Testis (tissue), 3 donors: Measurements from ENCODE around the gene NEDD1. TPM values are rescaled to one million over a fixed set of nuclear protein-coding genes. Genes with fewer than 3 reads are reported as not detected.

Experiments
- DNase-seq: peaks from one replicate; pipeline ENCODE4 v3.0.0-alpha.2; 2019
- H3K27ac ChIP-seq, 2 donors: fragments of 200-600 bp; sonication (generic); one replicate each; pipeline ENCODE4 v1.5.1; 2019
- H3K27me3 ChIP-seq: fragments of 200-600 bp; sonication (generic); one replicate; pipeline ENCODE4 v1.5.1; 2019
- H3K36me3 ChIP-seq: fragments of 200-600 bp; sonication (generic); one replicate; pipeline ENCODE4 v1.5.1; 2017; ENCODE audit warnings: low read depth; ENCODE audit errors: missing control alignments
- H3K4me1 ChIP-seq: fragments of 200-600 bp; sonication (generic); one replicate; pipeline ENCODE4 v1.5.1; 2019
- H3K4me3 ChIP-seq, 2 donors: fragments of 200-600 bp; sonication (generic); one replicate each; pipeline ENCODE4 v1.5.1; 2017 to 2019
- H3K9me3 ChIP-seq: fragments of 200-600 bp; sonication (generic); one replicate; pipeline ENCODE4 v1.5.1; 2017
- POLR2A ChIP-seq: fragments of 450-650 bp; IDR thresholded peaks from one replicate; pipeline ENCODE4 v1.6.1; 2017; ENCODE audit warnings: antibody characterized with exemption, mild to moderate bottlenecking, moderate library complexity
- WGBS, 2 donors: methylation state at CpG; one replicate each; pipeline ENCODE4 v1.1.5; 2018; 5-methylcytosine and 5-hydroxymethylcytosine counted together
- intact Hi-C: fragments of 100-400 bp; cut with DNase I; formaldehyde crosslinking; loops from one replicate; pipeline ENCODE4 v1.15.1; 2023; ENCODE audit warnings: low total_unique reads
- polyA plus RNA-seq: library from polyadenylated mRNA; stranded (reverse); fragments of 350-450 nt; fragmentation: Illumina TruSeq; extraction: RNeasy Lipid Tissue Mini Kit (QIAGEN cat#74804); gene quantifications from one replicate; pipeline ENCODE4 v1.2.3, GENCODE V29; 2014; ENCODE audit warnings: low read depth, low replicate concordance; ENCODE audit not compliant: insufficient read depth
- total RNA-seq, 2 donors: library from RNA; depleted of rRNA; stranded (reverse); fragments of >200 nt; gene quantifications; one replicate each; pipeline ENCODE4 v1.2.3, GENCODE V29; 2016
- TF ChIP-seq, protein P1 (sequence below), 3 experiments: fragments of 450-650 bp in 2 of 3; fragments of 200-600 bp in 1 of 3; sonication (generic) in 1 of 3; IDR thresholded peaks; one replicate each; pipeline ENCODE4 v1.5.1; 2016 to 2019; ENCODE audit warnings: antibody characterized with exemption in 3 of 3, mild to moderate bottlenecking in 2 of 3, moderate library complexity in 1 of 3

The NEDD1 gene
- total and polyA plus RNA-seq, 3 donors from 2014 or later: 24.3 to 29.6 (median 29.4) TPM

DNA sequence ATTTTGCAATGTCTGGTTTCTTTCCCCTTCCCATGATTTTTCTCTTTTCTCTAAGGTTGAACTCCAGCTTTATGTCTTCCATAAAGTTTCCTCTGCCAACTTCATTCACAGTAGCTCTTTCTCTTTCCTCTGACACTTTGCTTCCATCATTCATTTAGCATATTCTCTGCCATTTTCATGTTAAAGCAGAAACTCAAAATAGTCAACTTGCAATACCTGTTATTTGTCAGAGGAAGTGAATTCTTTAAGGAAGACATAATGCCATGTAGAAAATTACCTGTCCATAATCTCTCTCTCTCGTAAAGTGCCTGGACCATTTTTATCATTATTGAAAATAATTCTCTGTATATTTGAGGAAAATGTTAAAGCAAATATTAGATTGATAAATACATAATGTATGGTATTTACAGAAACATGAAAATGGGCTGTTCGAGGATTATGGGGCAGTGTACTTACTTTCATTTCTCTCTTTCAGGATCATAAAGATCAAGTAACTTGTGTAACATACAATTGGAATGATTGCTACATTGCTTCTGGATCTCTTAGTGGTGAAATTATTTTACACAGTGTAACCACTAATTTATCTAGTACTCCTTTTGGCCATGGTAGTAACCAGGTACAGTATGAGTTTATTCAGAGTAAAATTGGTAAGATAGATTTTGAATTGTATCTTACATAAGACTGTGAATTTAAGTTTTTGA is 12.6 kb downstream of the NEDD1 start:
- DNase-seq: no peak
- Histone ChIP-seq H3K4me1 (no peaks in the 10 kb centered on the region), H3K36me3 (no peaks in the 10 kb centered on the region), H3K27me3 (no peaks in the 10 kb centered on the region), H3K9me3 (no peaks in the 10 kb centered on the region), H3K4me3 (no peak overlapping the region), H3K27ac (no peak overlapping the region)
- intact Hi-C loops: no loop called here
- 90% methylated on average over 2 of the region's 2 CpGs for WGBS, 2 donors
- no peak for TF ChIP-seq POLR2A
- TF ChIP-seq, protein P1, sequence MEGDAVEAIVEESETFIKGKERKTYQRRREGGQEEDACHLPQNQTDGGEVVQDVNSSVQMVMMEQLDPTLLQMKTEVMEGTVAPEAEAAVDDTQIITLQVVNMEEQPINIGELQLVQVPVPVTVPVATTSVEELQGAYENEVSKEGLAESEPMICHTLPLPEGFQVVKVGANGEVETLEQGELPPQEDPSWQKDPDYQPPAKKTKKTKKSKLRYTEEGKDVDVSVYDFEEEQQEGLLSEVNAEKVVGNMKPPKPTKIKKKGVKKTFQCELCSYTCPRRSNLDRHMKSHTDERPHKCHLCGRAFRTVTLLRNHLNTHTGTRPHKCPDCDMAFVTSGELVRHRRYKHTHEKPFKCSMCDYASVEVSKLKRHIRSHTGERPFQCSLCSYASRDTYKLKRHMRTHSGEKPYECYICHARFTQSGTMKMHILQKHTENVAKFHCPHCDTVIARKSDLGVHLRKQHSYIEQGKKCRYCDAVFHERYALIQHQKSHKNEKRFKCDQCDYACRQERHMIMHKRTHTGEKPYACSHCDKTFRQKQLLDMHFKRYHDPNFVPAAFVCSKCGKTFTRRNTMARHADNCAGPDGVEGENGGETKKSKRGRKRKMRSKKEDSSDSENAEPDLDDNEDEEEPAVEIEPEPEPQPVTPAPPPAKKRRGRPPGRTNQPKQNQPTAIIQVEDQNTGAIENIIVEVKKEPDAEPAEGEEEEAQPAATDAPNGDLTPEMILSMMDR (IDR thresholded peaks at IDR 0.05): no peak

DNA sequence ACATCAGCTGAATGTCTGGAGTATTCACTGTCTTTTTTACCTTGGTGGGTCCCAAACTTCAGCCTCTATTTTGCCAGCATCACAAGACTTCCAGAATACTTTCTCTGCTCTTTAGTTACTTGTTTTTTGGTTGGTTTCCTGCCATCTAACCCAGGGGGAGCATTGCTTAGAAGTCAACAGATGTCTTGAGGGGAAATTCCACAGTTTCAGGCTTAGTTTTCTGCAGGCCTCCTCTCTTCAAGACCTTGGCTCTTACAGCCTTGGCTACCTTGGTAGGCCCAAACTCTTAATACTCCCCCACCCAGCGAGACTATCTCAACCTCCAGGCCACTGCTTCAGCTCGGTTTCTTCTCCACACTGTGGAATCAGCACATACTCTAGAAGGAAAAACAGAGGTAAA is 41.7 kb downstream of the NEDD1 start:
- Histone ChIP-seq H3K27me3 (no peaks in the 10 kb centered on the region), H3K9me3 (no peaks in the 10 kb centered on the region), H3K27ac (no peak overlapping the region), H3K4me3 (no peak overlapping the region), H3K36me3 (no peaks in the 10 kb centered on the region), H3K4me1 (no peaks in the 10 kb centered on the region)
- no peak for DNase-seq
- 82 to 93% methylated on average over 2 of the region's 2 CpGs for WGBS, 2 donors
- no peak for TF ChIP-seq POLR2A
- TF ChIP-seq, protein P1 (IDR thresholded peaks at IDR 0.05): no peak
- intact Hi-C loops: no loop called here

DNA sequence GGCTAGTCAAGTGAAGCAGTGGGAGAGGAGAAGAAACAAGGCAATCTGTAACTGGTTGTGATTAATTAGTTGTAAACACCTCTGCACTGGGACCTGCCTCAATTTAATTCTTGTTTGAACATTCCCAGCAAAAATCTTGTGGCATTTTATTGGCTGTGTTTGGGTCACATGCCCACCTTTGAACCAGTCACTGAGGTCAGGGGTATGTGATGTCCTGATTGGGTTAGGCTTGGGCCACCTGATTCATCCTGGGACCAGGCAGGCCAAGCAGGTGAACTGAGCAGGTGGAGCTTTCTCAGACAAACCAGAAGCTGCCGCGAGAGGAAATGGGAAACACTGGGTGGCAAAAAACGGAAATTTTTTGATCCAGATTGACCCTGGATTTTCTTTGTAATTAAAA is 72.5 kb downstream of the NEDD1 start:
- intact Hi-C loops: no loop called here
- no peaks in the 10 kb centered on the region for H3K27me3 ChIP-seq
- DNase-seq: no peak
- no peak overlapping the region for H3K27ac ChIP-seq
- no peaks in the 10 kb centered on the region for H3K9me3 ChIP-seq
- WGBS, 2 donors: 74 to 78% methylated on average over 3 of the region's 3 CpGs
- H3K4me3 ChIP-seq: no peak overlapping the region
- no peaks in the 10 kb centered on the region for H3K36me3 ChIP-seq
- TF ChIP-seq, protein P1 (IDR thresholded peaks at IDR 0.05): no peak
- no peak for TF ChIP-seq POLR2A
- no peaks in the 10 kb centered on the region for H3K4me1 ChIP-seq

DNA sequence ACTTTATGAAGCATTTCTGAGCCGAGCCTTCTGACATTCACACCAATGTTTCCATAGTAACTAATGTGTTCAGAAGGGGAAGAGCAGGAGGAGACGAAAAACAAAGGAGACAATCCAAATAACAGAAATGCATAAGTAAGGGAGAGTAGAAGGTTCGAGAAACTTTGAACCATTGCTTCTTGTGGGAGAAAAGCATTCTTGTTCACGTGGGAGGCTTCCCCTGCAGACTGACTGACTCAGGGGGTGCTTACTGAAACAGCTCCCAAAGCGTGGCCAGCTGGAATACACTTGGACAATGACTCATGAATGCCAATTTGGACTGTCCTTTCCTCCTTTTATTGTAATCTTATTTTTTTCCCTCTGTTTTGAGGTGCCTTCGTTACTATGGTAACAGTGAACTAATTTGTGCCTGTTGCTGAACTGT is 73.9 kb downstream of the NEDD1 start:
- TF ChIP-seq, protein P1 (IDR thresholded peaks at IDR 0.05): no peak
- no peak for TF ChIP-seq POLR2A
- intact Hi-C loops: no loop called here
- no peak for DNase-seq
- Histone ChIP-seq H3K9me3 (no peaks in the 10 kb centered on the region), H3K4me3 (no peak overlapping the region), H3K4me1 (no peaks in the 10 kb centered on the region), H3K27ac (no peak overlapping the region), H3K36me3 (no peaks in the 10 kb centered on the region), H3K27me3 (no peaks in the 10 kb centered on the region)
- 42 to 46% methylated on average over 6 of the region's 6 CpGs for WGBS, 2 donors

DNA sequence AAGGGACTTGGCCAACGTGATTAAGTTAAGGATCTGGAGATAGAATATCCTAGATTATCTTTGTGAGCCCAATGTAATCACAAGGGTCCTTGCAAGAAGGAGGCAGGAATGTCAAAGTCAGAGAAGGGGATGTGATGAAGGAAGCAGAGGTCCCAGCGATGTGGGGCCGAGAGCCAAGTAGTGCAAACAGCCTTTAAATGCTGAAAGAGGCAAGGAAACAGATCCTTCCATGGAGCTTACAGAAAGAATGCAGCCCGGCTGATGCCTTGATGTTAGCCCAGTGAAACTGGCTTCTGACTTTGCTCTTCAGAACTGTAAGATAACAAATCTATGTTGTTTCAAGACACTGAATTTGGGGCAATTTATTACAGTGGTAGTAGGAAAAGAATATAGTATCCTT is 74.9 kb downstream of the NEDD1 start:
- no peaks in the 10 kb centered on the region for H3K9me3 ChIP-seq
- H3K36me3 ChIP-seq: no peaks in the 10 kb centered on the region
- no peak overlapping the region for H3K4me3 ChIP-seq
- no peak overlapping the region for H3K27ac ChIP-seq
- DNase-seq: no peak
- TF ChIP-seq, protein P1 (IDR thresholded peaks at IDR 0.05): no peak
- TF ChIP-seq POLR2A: no peak
- H3K4me1 ChIP-seq: no peaks in the 10 kb centered on the region
- WGBS, 2 donors: 77 to 80% methylated on average over 4 of the region's 4 CpGs
- intact Hi-C loops: no loop called here
- H3K27me3 ChIP-seq: no peaks in the 10 kb centered on the region
